ENCODE data around the gene ELAC2. TPM values are rescaled to one million over a fixed set of nuclear protein-coding genes. Genes with fewer than 3 reads are reported as not detected.

Gene ELAC2
- total and polyA plus RNA-seq, 8 donors = 40.0 to 63.8 (median 56.1) TPM

DNA sequence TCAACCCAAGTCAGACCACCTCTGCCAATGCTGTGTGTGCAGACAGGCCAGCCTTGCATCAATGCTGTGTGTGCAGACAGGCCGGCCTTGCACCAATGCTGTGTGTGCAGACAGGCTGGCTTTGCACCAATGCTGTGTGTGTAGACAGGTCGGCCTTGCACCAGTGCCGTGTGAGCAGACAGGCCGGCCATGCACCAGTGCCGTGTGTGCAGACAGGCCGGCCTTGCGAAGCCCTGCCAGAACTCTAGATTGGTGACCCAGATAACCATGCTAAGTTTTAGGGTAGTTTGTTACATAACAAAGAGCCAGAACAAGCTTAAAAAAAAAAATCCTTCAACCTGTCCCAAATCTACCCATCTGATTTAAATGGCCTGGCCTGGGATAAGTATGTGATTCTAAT, 54.3 kb downstream of the ELAC2 start:
- H3K36me3 ChIP-seq = peaks cover 0 to 6% of the 10 kb centered on the region in 2 donors
- H3K9me3 ChIP-seq = peaks cover 0 to 3% of the 10 kb centered on the region in 2 donors
- DNase-seq (no peak), ATAC-seq (no peak)
- H3K4me1 ChIP-seq = no peaks in the 10 kb centered on the region
- no peak overlapping the region for H3K4me3 ChIP-seq
- TF ChIP-seq, protein P1, sequence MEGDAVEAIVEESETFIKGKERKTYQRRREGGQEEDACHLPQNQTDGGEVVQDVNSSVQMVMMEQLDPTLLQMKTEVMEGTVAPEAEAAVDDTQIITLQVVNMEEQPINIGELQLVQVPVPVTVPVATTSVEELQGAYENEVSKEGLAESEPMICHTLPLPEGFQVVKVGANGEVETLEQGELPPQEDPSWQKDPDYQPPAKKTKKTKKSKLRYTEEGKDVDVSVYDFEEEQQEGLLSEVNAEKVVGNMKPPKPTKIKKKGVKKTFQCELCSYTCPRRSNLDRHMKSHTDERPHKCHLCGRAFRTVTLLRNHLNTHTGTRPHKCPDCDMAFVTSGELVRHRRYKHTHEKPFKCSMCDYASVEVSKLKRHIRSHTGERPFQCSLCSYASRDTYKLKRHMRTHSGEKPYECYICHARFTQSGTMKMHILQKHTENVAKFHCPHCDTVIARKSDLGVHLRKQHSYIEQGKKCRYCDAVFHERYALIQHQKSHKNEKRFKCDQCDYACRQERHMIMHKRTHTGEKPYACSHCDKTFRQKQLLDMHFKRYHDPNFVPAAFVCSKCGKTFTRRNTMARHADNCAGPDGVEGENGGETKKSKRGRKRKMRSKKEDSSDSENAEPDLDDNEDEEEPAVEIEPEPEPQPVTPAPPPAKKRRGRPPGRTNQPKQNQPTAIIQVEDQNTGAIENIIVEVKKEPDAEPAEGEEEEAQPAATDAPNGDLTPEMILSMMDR (IDR thresholded peaks at IDR 0.05) = no peak
- H3K27ac ChIP-seq = no peak overlapping the region
- intact Hi-C loops (cut with DNase I) = no loop called here
- H3K27me3 ChIP-seq = no peaks in the 10 kb centered on the region

GRCh38 chr17:12961655-12962054, 56.2 kb downstream of the ELAC2 start:
- no peak overlapping the region for H3K4me3 ChIP-seq
- ATAC-seq (no peak), DNase-seq (no peak)
- intact Hi-C loops (cut with DNase I) = no loop called here
- TF ChIP-seq, protein P1 (IDR thresholded peaks at IDR 0.05) = no peak
- H3K36me3 ChIP-seq = peaks cover 0 to 20% of the 10 kb centered on the region in 2 donors
- peaks cover 0 to 17% of the 10 kb centered on the region in 2 donors for H3K9me3 ChIP-seq
- H3K27ac ChIP-seq = no peak overlapping the region
- H3K27me3 ChIP-seq = no peaks in the 10 kb centered on the region
- no peaks in the 10 kb centered on the region for H3K4me1 ChIP-seq

- TF ChIP-seq, protein P1 (IDR thresholded peaks at IDR 0.05) = no peak
- Histone ChIP-seq H3K4me3 (no peak overlapping the region), H3K4me1 (no peaks in the 10 kb centered on the region), H3K27me3 (no peaks in the 10 kb centered on the region), H3K9me3 (peaks cover 0 to 23% of the 10 kb centered on the region in 2 donors), H3K36me3 (peaks cover 0 to 34% of the 10 kb centered on the region in 2 donors), H3K27ac (no peak overlapping the region)
- intact Hi-C loops (cut with DNase I) = no loop called here
- DNase-seq (no peak), ATAC-seq (no peak)
Measured at GRCh38 chr17:12959441-12959840, 58.4 kb downstream of the ELAC2 start.

GRCh38 chr17:12958786-12959185, 59.0 kb downstream of the ELAC2 start:
- no peak for DNase-seq
- no peaks in the 10 kb centered on the region for H3K27me3 ChIP-seq
- no peak overlapping the region for H3K27ac ChIP-seq
- no peak overlapping the region for H3K4me3 ChIP-seq
- intact Hi-C loops (cut with DNase I) = no loop called here
- H3K36me3 ChIP-seq = peaks cover 0 to 34% of the 10 kb centered on the region in 2 donors
- H3K4me1 ChIP-seq = no peaks in the 10 kb centered on the region
- H3K9me3 ChIP-seq = peaks cover 0 to 23% of the 10 kb centered on the region in 2 donors
- TF ChIP-seq, protein P1 (IDR thresholded peaks at IDR 0.05) = no peak
- no peak for ATAC-seq

DNA sequence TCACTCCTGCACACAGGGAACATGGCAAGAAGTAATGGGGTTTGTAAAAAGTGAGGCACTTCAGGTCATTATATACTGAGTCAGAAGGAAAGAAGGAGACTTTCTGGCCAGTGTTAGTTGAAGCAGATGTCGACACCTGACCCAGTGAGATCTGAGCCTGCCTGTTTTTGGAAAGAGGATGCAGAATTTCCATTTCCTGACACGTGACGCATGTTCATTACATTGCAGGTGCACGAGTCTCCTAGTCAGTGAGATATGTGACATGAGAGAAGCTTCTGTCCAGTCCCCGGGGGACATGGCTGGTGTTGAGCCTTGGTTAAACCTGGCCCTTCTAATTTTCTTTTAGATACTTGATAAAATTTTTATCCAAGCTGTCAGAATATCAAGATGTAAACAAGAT, 62.3 kb downstream of the ELAC2 start:
- DNase-seq (no peak), ATAC-seq (no peak)
- Histone ChIP-seq H3K27ac (no peak overlapping the region), H3K36me3 (peaks cover 0 to 30% of the 10 kb centered on the region in 2 donors), H3K27me3 (no peaks in the 10 kb centered on the region), H3K4me3 (no peak overlapping the region), H3K9me3 (peaks cover 0 to 23% of the 10 kb centered on the region in 2 donors), H3K4me1 (no peaks in the 10 kb centered on the region)
- intact Hi-C loops (cut with DNase I) = no loop called here
- TF ChIP-seq, protein P1 (IDR thresholded peaks at IDR 0.05) = no peak

Data from left lung (tissue), 10 donors.